ENCODE measurements around the gene SAA2.
"Not testable (repeated sequence)": the region's sequence is repeated elsewhere in the genome, so short reads cannot be mapped to it uniquely, and the experiment has no call there.

Gene SAA2

DNA sequence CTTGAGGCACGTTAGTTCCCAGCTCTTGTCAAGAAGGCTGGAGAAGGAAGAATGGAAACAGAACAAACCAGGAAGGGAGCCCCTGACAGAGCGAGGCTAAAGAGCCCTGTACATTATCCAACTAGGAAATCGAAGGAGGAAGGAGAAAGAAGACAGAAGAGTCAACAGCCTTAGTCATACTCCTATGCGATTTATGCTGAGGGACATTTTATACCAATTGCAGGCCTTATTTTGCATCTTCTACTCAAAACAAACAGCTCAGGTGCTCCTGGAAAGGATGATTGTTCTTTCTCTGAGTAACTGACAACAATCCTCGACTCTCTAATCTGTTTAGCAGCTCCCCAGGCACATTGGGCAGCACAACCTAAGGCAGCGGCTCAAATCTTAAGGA, 1.3 kb downstream of the SAA2 start:
- DNase-seq (ENCODE audit: low spot score): not testable (repeated sequence)

DNA sequence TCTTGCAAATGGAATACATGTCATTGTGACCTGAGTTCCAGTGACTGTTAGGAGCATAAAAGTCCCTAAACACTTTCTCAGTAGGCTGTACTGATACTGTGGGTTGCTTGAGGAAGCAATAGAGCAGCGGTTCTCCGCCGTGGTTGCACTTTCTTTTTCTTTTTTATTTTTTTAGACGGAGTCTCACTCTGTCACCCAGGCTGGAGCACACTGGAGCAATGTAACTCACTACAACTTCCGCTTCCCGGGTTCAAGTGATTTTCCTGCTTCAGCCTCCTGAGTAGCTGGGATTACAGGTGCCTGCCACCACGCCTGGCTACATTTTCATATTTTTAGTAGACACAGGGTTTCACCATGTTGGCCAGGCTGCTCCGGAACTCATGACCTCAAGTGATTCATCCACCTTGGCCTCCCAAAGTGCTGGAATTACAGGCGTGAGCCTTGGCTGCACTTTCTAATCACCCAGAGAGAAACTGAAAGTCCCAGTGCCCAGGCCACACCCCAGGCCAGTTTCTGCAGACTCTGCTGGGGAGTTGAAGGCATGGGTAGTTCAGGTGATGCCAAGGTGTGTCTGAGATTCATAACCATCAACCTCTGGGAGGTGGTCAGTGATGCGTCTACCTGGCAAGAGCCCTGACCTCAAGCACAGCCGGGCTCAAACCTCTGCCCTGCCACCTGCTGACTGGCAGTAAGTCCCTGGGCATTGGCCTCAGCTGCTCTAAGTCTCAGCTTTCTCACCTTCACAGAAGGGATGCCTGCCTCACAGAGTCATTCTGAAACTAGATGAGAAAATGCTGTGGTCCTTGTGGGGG, 1.9 kb downstream of the SAA2 start:
- not testable (repeated sequence) for DNase-seq (ENCODE audit: low spot score)

DNA sequence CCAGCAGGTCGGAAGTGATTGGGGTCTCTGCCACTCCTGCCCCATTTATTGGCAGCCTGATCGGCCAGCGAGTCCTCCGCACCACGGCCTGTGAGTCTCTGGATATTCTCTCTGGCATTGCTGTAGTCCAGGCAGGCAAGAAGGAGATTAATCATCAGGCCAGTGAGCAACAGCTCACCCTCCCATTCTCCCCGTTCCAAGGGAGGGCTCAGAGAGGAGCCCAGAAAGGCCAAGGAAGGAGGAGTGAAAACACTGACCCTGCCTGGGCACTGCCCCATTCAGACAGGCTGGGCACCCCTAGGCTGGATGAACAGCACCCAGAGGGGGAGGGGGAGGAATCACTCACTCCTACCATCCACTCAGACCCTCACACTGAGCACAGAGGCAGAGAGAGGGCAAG, 3.1 kb downstream of the SAA2 start:
- DNase-seq (ENCODE audit: low spot score): peak; percentile 38

DNA sequence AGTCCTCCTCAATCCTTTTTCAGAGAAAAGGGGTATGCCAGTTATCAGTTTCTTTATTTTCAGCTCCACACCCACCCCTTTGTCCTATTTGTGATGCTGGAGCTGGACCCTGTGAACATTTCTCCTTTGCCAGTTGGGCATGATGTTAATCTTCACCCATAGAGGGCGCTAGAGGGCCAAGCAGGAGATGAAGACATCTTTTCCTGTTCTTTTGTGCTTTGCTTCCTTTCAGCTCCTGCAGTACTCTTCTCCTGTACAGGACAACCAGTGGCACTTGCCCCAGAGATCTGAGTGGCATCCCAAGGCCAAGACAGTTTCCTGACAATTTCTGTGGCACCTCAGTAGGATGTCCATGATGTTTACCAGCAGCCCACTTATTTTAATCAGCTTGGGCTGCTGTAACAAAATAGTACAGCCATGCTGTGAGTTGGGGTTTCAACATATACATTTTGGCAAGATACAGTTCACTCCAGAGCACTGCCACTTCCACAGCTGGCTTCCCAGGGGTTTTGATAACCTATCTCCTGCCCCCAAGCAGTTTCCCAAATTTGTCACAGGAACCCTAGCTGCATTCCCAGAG, 4.6 kb downstream of the SAA2 start:
- peak; percentile 40 for DNase-seq (ENCODE audit: low spot score)

- DNase-seq (ENCODE audit: low spot score): no peak
Observed at GRCh38 chr11:18239655-18240054, 8.8 kb downstream of the SAA2 start.

GRCh38 chr11:18236664-18237356, 11.7 kb downstream of the SAA2 start, which contains the start of gene SAA4:
Gene SAA4, minus strand, starts transcription at chr11:18236802. Its CDS starts 876 bp downstream, at chr11:18235926.
- no peak for DNase-seq (ENCODE audit: low spot score)

DNA sequence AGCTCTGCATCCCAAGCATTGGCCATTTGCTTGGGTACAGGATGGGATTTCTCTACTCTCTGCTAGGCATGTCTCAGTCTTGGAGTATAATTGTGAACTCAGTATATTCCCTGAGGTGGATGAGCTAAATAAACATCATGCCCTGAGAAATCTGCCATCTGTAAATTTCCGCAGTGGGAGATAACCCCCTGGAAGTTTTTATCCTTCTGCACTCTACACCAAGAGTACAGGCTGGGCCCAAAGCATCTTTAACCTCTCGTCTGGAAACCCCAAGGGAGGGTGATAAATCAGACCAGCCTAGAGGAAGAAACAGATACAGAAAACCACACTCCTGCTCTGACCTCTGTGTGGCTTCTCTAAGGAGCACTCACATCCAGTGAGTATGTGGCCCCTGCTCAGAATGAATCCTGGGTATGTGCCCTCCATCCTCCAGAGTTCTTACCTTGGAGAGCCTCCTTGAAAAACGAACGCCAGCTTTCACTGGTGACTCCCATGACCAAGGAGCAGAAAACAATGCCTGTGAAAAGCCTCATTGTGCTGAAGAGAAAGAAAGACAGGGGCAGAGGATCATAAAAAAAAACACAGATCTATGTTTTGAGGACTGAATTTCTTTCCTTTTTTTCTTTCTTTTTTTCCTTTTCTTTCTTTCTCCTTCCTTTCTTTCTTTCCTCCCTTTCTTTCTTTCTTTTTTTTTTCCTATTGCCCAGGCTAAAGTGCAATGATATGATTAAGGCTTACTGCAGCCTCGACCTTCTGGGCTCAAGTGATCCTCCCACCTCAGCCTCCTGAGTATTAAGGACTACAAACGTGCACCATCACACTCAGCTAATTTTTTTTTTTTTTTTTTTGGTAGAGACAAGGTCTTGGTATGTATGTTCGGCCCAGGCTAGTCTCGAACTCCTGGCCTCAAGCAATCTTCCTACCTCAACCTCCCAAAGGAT, 12.8 kb downstream of the SAA2 start:
- DNase-seq (ENCODE audit: low spot score): no peak

DNA sequence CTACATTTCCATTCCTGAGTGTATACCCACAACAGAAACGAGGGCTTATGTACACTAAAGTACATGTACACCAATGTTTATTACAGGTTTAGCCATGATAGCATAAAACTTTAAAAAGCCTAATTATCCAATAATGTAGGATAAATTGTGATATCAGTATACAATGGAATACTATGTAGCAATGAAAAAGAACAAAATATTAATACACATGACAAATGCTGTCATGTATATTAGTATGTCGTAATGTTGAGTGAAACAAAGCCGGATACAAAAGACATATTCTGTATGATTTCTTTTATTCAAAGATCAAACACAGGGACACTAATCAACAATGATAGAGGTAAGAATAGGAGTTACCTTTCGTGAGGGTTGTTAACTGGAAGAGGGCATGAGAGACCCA, 14.6 kb downstream of the SAA2 start:
- DNase-seq (ENCODE audit: low spot score): no peak

DNA sequence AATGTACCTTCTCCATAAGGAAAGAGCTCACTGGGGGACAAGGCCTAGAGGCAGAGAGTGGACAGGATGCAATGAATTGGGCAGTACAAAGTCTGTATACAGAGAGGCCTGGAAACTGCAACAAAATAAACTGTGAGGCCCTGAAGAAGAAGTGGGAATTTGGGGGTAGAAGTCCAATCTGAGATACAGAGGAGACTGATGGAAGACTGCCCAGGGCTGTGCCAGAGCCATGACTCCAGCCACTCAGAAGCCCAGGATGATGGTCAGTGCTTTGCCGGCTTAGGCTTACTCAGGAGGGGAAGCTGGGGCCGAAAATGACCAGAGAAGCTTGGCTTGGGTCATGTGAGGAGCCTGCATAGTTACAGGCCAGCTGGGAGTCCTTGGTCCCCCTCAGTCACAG, 17.6 kb downstream of the SAA2 start:
- no peak for DNase-seq (ENCODE audit: low spot score)

GRCh38 chr11:18229501-18229900, 19.0 kb downstream of the SAA2 start:
- DNase-seq (ENCODE audit: low spot score): no peak

DNA sequence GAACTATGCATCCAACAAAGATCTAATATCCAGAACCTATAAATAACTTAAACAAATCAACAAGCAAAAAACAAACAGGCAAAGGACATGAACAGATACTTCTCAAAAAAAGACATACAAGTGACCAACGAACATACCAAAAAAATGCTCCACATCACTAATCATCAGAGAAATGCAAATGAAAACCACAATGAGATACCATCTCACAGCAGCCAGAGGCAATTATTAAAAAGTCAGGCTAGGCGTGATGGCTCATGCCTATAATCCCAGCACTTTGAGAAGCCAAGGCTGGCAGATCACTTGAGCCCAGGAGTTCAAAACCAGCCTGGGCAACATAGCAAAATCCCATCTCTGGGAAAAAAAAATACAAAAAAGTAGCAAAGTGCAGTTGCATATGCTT, 22.6 kb downstream of the SAA2 start:
- DNase-seq (ENCODE audit: low spot score): no peak

DNA sequence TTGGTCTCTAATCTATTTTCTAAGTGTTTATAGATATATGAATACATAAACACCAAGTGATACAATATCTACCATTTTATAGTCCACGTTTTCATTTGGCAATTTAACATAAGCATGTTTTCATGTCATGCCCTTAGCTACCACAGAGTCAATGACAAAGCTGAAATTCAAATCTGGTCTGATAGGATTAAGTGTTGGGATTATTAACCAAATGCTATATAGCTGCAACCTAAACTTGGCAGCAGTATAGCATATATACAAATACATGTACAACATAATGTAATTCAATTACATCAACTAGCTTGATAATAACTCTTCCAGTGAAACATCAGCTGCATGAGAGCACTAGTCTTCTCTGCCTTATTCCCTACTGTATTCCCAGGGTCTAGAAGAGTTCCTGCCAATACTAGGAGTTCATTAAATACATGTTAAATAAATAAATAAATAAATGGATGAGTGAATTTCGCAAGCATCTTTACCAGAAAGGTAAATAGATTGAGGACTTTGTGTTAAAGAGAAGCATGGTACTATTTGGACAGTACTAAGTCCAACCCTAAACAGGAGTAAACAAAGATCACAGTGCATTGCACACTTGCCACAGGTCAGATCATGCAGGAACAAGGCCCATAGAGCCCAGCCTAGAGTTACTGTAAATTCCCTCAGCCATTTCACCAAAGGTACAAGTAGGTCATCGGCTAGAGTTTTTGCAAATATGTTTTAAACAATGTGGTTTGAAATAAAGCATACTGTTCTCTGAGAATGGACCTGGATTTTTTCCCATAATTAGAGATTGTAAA, 24.7 kb downstream of the SAA2 start:
- DNase-seq (ENCODE audit: low spot score): no peak

GRCh38 chr11:18222814-18223421, 25.6 kb downstream of the SAA2 start:
- DNase-seq (ENCODE audit: low spot score): no peak

DNA sequence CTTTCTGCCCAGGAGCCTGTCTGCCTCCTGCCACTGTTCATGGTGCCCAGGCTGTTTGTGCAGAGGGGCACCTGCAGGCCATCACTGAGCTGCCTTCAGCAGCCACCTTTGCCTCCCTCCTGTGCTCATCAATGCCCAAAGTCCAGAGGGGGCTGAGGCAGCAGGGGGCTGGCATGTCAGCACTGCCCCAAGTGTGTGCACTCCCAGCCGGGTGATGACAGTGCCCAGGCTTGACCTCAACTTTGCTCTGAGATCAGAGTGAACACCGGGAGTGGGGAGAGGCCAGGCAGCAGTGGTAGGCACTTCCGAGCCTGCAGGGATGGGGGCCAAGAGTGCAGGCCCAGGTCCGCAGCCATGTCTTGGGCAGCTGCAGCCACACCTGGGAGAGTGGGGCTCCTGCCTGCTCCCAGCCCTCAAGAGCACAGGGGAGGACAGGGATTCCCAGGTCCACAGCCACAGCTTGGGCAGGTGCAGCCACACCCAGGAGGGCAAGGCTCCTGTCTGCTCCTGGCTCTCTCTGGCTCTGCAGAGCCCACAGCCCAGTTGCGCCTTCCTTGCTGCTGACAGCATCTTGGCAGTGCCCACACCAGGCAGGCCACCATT, 27.1 kb downstream of the SAA2 start:
- DNase-seq (ENCODE audit: low spot score): no peak

DNA sequence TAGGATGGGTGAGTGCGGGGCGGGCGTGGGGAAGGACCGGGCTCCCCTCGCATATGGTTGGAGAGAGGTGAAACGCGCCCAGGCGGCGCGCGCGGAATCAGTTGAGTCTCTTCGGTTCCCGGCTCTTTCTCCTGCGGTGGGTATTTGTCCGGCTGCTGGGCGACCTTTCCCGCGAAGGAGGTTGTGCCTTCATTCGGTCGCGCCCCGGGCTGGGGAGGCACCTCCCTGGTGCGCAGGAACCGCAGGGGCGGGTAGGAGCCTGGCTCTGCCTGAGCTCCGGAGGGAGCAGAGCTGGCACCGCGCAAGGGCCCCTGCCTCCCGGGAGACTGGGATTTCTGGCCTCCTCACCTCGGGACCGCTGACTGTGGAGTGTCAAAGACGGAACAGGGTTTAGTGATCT, 39.4 kb downstream of the SAA2 start:
- DNase-seq (ENCODE audit: low spot score): no peak

DNA sequence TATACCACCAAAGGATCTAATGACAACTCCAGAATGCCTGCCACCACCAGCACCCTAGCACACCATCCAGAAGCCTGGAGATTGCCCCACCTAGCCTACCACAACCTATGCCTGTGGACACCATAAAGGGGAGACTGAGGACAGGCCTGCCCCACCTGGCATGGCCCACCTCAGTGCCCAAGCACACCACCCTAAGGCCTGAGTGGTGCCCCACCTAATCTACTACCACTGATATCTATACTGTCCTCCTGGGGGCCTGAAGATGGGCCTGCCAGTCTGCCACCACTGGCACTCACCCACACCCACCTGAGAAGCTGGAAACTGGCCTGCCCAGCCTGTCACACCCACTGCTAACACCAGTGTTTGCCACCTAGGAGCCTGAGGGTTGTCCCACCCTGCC, 43.7 kb downstream of the SAA2 start:
- no peak for DNase-seq (ENCODE audit: low spot score)

- DNase-seq (ENCODE audit: low spot score): no peak
Observed at GRCh38 chr11:18204220-18204619, 44.2 kb downstream of the SAA2 start.

GRCh38 chr11:18203723-18204122, 44.7 kb downstream of the SAA2 start:
- DNase-seq (ENCODE audit: low spot score): peak; percentile 11

DNA sequence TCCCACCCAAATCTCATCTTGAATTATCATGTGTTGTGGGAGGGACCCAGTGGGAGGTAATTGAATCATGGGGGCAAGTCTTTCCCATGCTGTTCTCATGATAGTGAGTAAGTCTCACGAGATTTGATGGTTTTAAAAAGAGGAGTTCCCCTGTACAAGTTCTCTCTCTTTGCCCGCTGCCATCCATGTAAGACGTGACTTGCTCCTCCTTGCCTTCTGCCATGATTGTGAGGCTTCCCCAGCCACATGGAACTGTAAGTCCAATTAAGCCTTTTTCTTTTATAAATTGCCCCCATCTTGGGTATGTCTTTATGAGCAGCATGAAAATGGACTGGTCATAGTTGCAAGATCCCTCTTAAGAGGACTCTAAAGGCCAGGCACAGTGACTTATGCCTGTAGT, 50.7 kb downstream of the SAA2 start:
- DNase-seq (ENCODE audit: low spot score): not testable (repeated sequence)

GRCh38 chr11:18196532-18196931, 51.9 kb downstream of the SAA2 start:
- no peak for DNase-seq (ENCODE audit: low spot score)
